Stomach (tissue), 9 donors: ENCODE results near the gene CFAP77. TPM values are rescaled to one million over a fixed set of nuclear protein-coding genes. Genes with fewer than 3 reads are reported as not detected.

Source experiments
- DNase-seq, 2 donors: peaks; one replicate each; pipeline versions ENCODE4 v3.0.0 to v3.0.0-alpha.2; 2013 to 2019
- H3K27ac ChIP-seq, 5 donors: fragments of 200-600 bp in 4 of 5; sonication (generic) in 4 of 5; one replicate each; pipeline ENCODE4 v1.5.1; 2013 to 2019; ENCODE audit warnings: mild to moderate bottlenecking in 1 of 5, moderate library complexity in 1 of 5
- H3K27me3 ChIP-seq, 3 donors: fragments of 200-600 bp; sonication (generic); one replicate each; pipeline ENCODE4 v1.5.1; 2017 to 2019; ENCODE audit warnings: mixed run types in 1 of 3
- H3K36me3 ChIP-seq, 4 donors: fragments of 200-600 bp; sonication (generic); 1 replicate in 3 of 4; 2 replicates in 1 of 4; pipeline ENCODE4 v1.5.1; 2016 to 2019
- H3K4me1 ChIP-seq, 4 donors: fragments of 200-600 bp; sonication (generic); one replicate each; pipeline ENCODE4 v1.5.1; 2016 to 2019
- H3K4me3 ChIP-seq, 4 donors: fragments of 200-600 bp; sonication (generic) in 3 of 4; one replicate each; pipeline ENCODE4 v1.5.1; 2016 to 2019; ENCODE audit warnings: mild to moderate bottlenecking in 1 of 4
- H3K9me3 ChIP-seq, 4 donors: fragments of 200-600 bp; sonication (generic); one replicate each; pipeline ENCODE4 v1.5.1; 2016 to 2019
- EP300 ChIP-seq: sonication (generic); formaldehyde crosslinking; IDR thresholded peaks from one replicate; pipeline ENCODE4 v1.6.1; 2017; ENCODE audit warnings: antibody characterized with exemption
- POLR2A ChIP-seq, 4 donors: fragments of 450-650 bp; IDR thresholded peaks; one replicate each; pipeline ENCODE4 v1.6.1; 2016; ENCODE audit warnings: antibody characterized with exemption in 4 of 4, control low read depth in 2 of 4, mild to moderate bottlenecking in 1 of 4, moderate library complexity in 1 of 4
- POLR2AphosphoS5 ChIP-seq, 3 donors: sonication (generic); formaldehyde crosslinking; IDR thresholded peaks; one replicate each; pipeline ENCODE4 v1.6.1; 2016; ENCODE audit warnings: antibody characterized with exemption in 3 of 3
- WGBS, 5 donors: extraction: QIAGEN DNeasy Blood & Tissue Kit in 3 of 5; methylation state at CpG; one replicate each; pipeline versions ENCODE4 v1.1.5 to v1.1.7; 2013 to 2018; 5-methylcytosine and 5-hydroxymethylcytosine counted together
- intact Hi-C: fragments of 100-400 bp; cut with DNase I; formaldehyde crosslinking; loops from one replicate; pipeline ENCODE4 v1.15.1; 2023; ENCODE audit warnings: low total_unique reads
- polyA plus RNA-seq, 3 donors: library from polyadenylated mRNA; stranded (reverse); fragments of 200-250 nt; gene quantifications; one replicate each; pipeline ENCODE4 v1.2.3, GENCODE V29; 2013
- total RNA-seq, 5 donors: library from RNA; depleted of rRNA; stranded (reverse); fragments of >200 nt; gene quantifications; one replicate each; pipeline versions ENCODE4 v1.1.0 to v1.2.3, GENCODE V29; 2014 to 2016
- TF ChIP-seq, protein P1 (sequence below), 7 experiments: fragments of 450-650 bp in 4 of 7; fragments of 200-600 bp in 3 of 7; sonication (generic) in 3 of 7; IDR thresholded peaks; one replicate each; pipeline ENCODE4 v1.5.1; 2016 to 2019; ENCODE audit warnings: antibody characterized with exemption in 7 of 7, control low read depth in 2 of 7, mild to moderate bottlenecking in 1 of 7
- donor health status: healthy with polysubstance abuse.
- donor health status: Bipolar disorder and iron deficiency.
- donor health status: healthy.

CFAP77 gene
- total and polyA plus RNA-seq, 8 donors: not detected

DNA sequence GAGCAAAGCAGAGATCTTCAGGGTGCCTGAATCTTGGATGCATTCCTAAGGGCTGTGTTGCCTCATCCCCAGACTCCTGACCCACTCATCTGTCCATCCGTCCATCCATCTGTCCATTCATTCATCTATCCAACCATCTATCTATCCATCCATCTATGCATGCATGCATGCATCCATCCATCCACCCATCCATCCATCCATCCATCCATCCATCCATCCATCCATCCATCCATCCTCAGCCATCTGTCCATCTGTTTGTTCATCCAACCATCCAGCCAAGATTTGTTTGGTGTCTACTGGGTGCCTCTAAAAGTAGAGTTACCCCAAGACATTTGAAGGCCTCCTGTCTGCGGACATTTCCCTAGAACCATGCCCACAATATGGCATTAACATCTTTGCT, 144.7 kb downstream of the CFAP77 start:
- no peak overlapping the region for H3K4me3 ChIP-seq
- intact Hi-C loops: no loop called here
- no peaks in the 10 kb centered on the region for H3K9me3 ChIP-seq
- peaks cover 0 to 32% (median 9%) of the 10 kb centered on the region in 3 donors for H3K27me3 ChIP-seq
- 78 to 93% (median 87%) methylated on average over 2 of the region's 2 CpGs for WGBS, 5 donors
- no peaks in the 10 kb centered on the region for H3K4me1 ChIP-seq
- H3K36me3 ChIP-seq: no peaks in the 10 kb centered on the region
- H3K27ac ChIP-seq: no peak overlapping the region
- TF ChIP-seq POLR2A (IDR thresholded peaks at IDR 0.05): no peak
- DNase-seq: no peak

DNA sequence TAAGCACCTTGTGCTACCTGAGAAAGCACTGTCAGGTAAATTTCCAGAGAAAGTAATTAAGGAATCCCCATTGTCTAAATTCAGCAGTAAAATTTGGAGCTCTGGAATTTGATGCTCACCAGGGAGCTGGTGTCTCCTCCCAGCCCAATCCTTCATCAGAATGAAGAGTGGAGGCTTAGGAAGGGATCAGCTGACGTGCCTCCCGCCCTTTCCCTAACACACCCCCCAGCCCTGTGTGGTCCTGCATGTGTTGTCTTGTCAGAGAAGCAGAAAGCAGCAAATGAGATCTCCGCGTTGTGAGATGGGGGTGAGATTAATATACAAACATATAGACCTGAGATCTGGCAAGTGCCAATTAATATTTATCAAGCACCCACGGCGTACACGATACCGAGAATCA, 145.5 kb downstream of the CFAP77 start:
- Histone ChIP-seq H3K4me1 (no peaks in the 10 kb centered on the region), H3K9me3 (no peaks in the 10 kb centered on the region), H3K27ac (no peak overlapping the region), H3K27me3 (peaks cover 0 to 36% (median 9%) of the 10 kb centered on the region in 3 donors), H3K36me3 (no peaks in the 10 kb centered on the region), H3K4me3 (no peak overlapping the region)
- TF ChIP-seq, protein P1, sequence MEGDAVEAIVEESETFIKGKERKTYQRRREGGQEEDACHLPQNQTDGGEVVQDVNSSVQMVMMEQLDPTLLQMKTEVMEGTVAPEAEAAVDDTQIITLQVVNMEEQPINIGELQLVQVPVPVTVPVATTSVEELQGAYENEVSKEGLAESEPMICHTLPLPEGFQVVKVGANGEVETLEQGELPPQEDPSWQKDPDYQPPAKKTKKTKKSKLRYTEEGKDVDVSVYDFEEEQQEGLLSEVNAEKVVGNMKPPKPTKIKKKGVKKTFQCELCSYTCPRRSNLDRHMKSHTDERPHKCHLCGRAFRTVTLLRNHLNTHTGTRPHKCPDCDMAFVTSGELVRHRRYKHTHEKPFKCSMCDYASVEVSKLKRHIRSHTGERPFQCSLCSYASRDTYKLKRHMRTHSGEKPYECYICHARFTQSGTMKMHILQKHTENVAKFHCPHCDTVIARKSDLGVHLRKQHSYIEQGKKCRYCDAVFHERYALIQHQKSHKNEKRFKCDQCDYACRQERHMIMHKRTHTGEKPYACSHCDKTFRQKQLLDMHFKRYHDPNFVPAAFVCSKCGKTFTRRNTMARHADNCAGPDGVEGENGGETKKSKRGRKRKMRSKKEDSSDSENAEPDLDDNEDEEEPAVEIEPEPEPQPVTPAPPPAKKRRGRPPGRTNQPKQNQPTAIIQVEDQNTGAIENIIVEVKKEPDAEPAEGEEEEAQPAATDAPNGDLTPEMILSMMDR (IDR thresholded peaks at IDR 0.05): no peak
- TF ChIP-seq POLR2AphosphoS5 (IDR thresholded peaks at IDR 0.05) (no peak), EP300 (no peak), POLR2A (IDR thresholded peaks at IDR 0.05) (no peak)
- intact Hi-C loops: no loop called here
- 57 to 83% (median 63%) methylated on average over 8 of the region's 8 CpGs for WGBS, 5 donors
- DNase-seq: no peak

DNA sequence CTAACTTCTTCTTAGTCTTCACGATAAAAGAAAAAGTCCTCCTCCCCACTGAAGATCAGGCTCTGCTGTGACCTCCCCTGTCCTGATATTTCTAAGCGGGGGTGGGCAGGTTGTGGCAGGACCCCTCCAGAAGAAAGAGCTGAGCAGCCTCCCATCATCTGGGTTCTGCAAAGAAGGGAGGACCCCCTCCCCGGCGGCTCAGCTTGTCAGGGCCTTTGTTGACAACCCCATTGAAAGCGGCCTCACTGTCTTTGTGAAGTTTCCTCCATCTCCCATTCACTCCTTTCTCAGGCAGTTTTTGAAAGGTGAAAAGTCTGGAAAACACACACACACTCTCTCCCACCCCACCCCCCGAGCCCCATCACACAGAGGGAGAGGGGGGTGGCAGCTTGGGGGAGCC, 146.2 kb downstream of the CFAP77 start:
- H3K27me3 ChIP-seq: peaks cover 0 to 43% (median 13%) of the 10 kb centered on the region in 3 donors
- intact Hi-C loops: no loop called here
- TF ChIP-seq POLR2A (IDR thresholded peaks at IDR 0.05): no peak
- TF ChIP-seq POLR2AphosphoS5 (IDR thresholded peaks at IDR 0.05): no peak
- TF ChIP-seq EP300: no peak
- TF ChIP-seq, protein P1 (IDR thresholded peaks at IDR 0.05): no peak
- no peaks in the 10 kb centered on the region for H3K4me1 ChIP-seq
- no peaks in the 10 kb centered on the region for H3K36me3 ChIP-seq
- DNase-seq: no peak
- WGBS, 5 donors: 40 to 66% (median 52%) methylated on average over 6 of the region's 6 CpGs
- H3K9me3 ChIP-seq: no peaks in the 10 kb centered on the region
- no peak overlapping the region for H3K4me3 ChIP-seq
- no peak overlapping the region for H3K27ac ChIP-seq

DNA sequence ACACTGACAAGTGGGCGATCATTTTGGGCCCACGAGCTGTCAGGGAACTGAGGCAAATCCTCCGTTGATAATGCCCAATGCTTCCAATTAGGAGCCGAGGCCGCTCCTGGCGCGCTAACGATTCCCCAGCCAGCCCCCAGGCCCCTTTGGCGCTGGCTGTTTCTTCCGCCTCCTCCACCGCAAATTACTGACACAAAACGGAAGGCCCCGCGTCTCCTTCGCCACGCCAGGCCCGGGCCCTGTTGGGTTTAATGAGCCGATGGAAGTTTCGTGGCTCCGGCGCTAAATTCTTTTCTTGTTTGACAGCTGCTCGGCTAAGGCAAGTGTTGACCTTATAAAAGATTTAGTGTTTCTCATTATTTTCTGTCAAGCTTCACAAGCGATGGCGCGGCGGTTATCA, 146.7 kb downstream of the CFAP77 start:
- no peak for DNase-seq
- intact Hi-C loops: no loop called here
- H3K27ac ChIP-seq: no peak overlapping the region
- no peaks in the 10 kb centered on the region for H3K9me3 ChIP-seq
- no peak overlapping the region for H3K4me3 ChIP-seq
- WGBS, 5 donors: 56 to 78% (median 63%) methylated on average over 26 of the region's 26 CpGs
- H3K36me3 ChIP-seq: no peaks in the 10 kb centered on the region
- peaks cover 0 to 47% (median 14%) of the 10 kb centered on the region in 3 donors for H3K27me3 ChIP-seq
- no peaks in the 10 kb centered on the region for H3K4me1 ChIP-seq
- TF ChIP-seq POLR2AphosphoS5 (IDR thresholded peaks at IDR 0.05): no peak
- TF ChIP-seq POLR2A (IDR thresholded peaks at IDR 0.05): no peak
- no peak for TF ChIP-seq EP300
- TF ChIP-seq, protein P1 (IDR thresholded peaks at IDR 0.05): no peak

DNA sequence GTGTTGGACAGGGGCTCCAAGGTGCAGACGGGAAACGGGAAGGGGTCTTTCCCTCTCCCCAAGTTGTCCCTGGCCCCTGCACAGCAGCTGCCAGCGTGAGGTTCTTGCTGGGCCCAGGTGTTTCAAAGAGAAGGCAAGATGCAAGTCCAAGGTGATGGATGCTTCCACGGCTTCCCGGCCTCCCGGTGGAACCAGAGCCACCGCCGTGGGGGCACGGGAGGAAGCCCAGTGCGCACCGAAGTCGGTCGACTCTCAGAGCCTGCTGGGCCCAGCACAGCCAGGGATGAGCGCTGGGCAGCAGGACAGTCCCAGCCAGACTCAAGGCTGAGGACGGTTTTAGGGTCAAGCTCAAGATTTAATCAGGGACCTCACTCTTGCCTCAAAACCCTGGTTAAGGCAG, 147.1 kb downstream of the CFAP77 start:
- TF ChIP-seq EP300 (no peak), POLR2A (IDR thresholded peaks at IDR 0.05) (no peak), POLR2AphosphoS5 (IDR thresholded peaks at IDR 0.05) (no peak)
- TF ChIP-seq, protein P1 (IDR thresholded peaks at IDR 0.05): no peak
- Histone ChIP-seq H3K4me1 (no peaks in the 10 kb centered on the region), H3K27ac (no peak overlapping the region), H3K9me3 (no peaks in the 10 kb centered on the region), H3K36me3 (no peaks in the 10 kb centered on the region), H3K27me3 (peaks cover 0 to 52% (median 11%) of the 10 kb centered on the region in 3 donors), H3K4me3 (no peak overlapping the region)
- intact Hi-C loops: no loop called here
- 79 to 96% (median 81%) methylated on average over 12 to 15 of the region's 15 CpGs for WGBS, 5 donors
- no peak for DNase-seq
